Natural killer cell (primary cell): ENCODE results near the gene THOP1. TPM values are rescaled to one million over a fixed set of nuclear protein-coding genes. Genes with fewer than 3 reads are reported as not detected.

Experiments
- ATAC-seq, 3 donors: fragments of 150-1000 bp in 2 of 3; fragments of 200-7000 bp in 1 of 3; cut with Tn5 transposase; 1 replicate in 1 of 3; 2 replicates in 2 of 3; pipeline ENCODE4 v1.10.0; 2021; ENCODE audit warnings: mild to moderate bottlenecking in 2 of 3, moderate library complexity in 2 of 3
- DNase-seq, 2 donors: peaks; one replicate each; pipeline versions ENCODE4 v3.0.0 to v3.0.0-alpha.2; 2013 to 2021; ENCODE audit warnings: mixed read lengths in 1 of 2
- H3K27ac ChIP-seq: one replicate; pipeline ENCODE4 v1.5.1; 2013; ENCODE audit warnings: mild to moderate bottlenecking, low read length
- H3K27me3 ChIP-seq: one replicate; pipeline ENCODE4 v1.6.1; 2013; ENCODE audit warnings: low read length; ENCODE audit not compliant: control insufficient read depth, insufficient read depth
- H3K36me3 ChIP-seq: one replicate; pipeline ENCODE4 v1.6.1; 2013; ENCODE audit warnings: low read length; ENCODE audit not compliant: control insufficient read depth, insufficient read depth
- H3K4me1 ChIP-seq: one replicate; pipeline ENCODE4 v1.6.1; 2013; ENCODE audit warnings: low read length; ENCODE audit not compliant: control insufficient read depth, insufficient read depth
- H3K4me3 ChIP-seq: one replicate; pipeline ENCODE4 v1.5.1; 2013; ENCODE audit warnings: low read length
- H3K9me3 ChIP-seq: one replicate; pipeline ENCODE4 v1.6.1; 2013; ENCODE audit warnings: low read length; ENCODE audit not compliant: control insufficient read depth, insufficient read depth
- H3K27ac Mint-ChIP-seq, 2 donors: one replicate each; pipeline ENCODE4 v1.8.0; 2022; ENCODE audit warnings: mild to moderate bottlenecking in 2 of 2, mixed read lengths in 2 of 2, moderate library complexity in 1 of 2
- H3K27me3 Mint-ChIP-seq, 2 donors: one replicate each; pipeline ENCODE4 v1.8.0; 2022; ENCODE audit warnings: low read depth in 2 of 2, mixed read lengths in 2 of 2
- H3K36me3 Mint-ChIP-seq: one replicate; pipeline ENCODE4 v1.8.0; 2022; ENCODE audit warnings: mixed read lengths
- H3K4me1 Mint-ChIP-seq, 2 donors: one replicate each; pipeline ENCODE4 v1.8.0; 2022; ENCODE audit warnings: mixed read lengths in 2 of 2
- H3K4me3 Mint-ChIP-seq: one replicate; pipeline ENCODE4 v1.8.0; 2022; ENCODE audit warnings: mild to moderate bottlenecking, moderate library complexity, mixed read lengths
- H3K9me3 Mint-ChIP-seq, 2 donors: one replicate each; pipeline ENCODE4 v1.8.0; 2022; ENCODE audit warnings: mixed read lengths in 2 of 2
- WGBS: methylation state at CpG from one replicate; pipeline ENCODE4 v1.1.7; 2013; ENCODE audit warnings: missing lambda C conversion rate; ENCODE audit not compliant: insufficient coverage; 5-methylcytosine and 5-hydroxymethylcytosine counted together
- intact Hi-C: fragments of 100-400 bp; cut with micrococcal nuclease; formaldehyde crosslinking; loops from one replicate; pipeline ENCODE4 v1.14.2; 2022
- total RNA-seq, 4 donors: library from RNA; stranded (reverse); fragments of 120-200 nt in 1 of 4; gene quantifications; one replicate each; pipeline versions ENCODE4 v1.2.3 to v1.2.4, GENCODE V29; 2013 to 2022
- TF ChIP-seq, protein P1 (sequence below): fragments of 200-600 bp; IDR thresholded peaks from one replicate; pipeline ENCODE4 v1.8.0; 2022; ENCODE audit warnings: antibody characterized with exemption

The THOP1 gene
- total RNA-seq, 3 donors from 2014 or later (not counting 1 experiment from before 2014, with no cell fraction given) = 31.6 to 44.0 (median 33.4) TPM

DNA sequence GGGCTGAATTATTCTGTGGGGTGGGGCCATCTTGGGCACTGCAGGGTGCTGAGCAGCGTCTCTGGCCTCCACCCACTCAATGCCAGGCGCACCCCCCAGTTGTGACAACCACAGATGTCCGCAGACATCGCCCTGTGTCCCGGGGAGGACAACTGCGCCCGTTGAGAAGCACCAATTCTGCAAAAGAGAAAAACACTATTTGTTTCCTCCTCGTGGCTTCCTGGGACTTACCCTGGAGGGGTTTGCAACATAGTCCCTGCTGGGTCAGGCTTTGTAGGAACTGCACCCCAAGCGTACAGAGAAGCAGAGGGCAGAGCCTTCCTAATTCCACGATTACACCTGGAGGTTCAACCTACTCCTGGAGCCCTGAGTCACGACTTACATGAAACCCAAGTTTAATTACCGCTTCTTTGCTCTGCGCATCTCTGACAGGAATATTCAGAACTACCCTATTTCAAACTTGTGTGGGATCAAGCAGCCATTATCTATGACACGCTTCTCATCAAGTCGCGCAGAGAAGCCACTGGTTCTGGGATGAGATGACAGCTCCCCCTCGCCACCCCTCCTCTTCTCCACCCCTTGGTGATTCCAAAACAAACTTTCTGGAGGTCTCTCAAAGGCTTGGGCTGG lies 34.4 kb upstream of the THOP1 start:
- ATAC-seq = no peak

DNA sequence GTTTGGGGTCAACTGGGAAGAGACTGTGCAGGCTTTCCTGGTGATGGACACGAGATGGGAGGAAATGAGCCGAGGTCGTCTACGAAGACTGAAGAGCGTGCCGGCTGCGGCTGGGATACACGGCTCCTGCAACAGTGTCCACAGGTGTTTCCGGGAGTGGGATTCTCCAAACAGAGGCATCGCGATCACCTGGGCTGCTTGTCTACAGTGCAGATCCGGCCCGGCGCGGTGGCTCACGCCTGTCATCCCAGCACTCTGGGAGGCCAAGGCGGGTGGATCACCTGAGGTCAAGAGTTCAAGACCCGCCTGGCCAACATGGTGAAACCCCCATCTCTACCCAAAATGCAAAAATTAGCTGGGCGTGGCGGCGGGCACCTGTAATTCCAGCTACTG lies 33.9 kb upstream of the THOP1 start:
- no peaks in the 10 kb centered on the region for H3K4me1 Mint-ChIP-seq
- no peak overlapping the region for H3K27ac ChIP-seq
- H3K27me3 ChIP-seq = no peaks in the 10 kb centered on the region
- TF ChIP-seq, protein P1, sequence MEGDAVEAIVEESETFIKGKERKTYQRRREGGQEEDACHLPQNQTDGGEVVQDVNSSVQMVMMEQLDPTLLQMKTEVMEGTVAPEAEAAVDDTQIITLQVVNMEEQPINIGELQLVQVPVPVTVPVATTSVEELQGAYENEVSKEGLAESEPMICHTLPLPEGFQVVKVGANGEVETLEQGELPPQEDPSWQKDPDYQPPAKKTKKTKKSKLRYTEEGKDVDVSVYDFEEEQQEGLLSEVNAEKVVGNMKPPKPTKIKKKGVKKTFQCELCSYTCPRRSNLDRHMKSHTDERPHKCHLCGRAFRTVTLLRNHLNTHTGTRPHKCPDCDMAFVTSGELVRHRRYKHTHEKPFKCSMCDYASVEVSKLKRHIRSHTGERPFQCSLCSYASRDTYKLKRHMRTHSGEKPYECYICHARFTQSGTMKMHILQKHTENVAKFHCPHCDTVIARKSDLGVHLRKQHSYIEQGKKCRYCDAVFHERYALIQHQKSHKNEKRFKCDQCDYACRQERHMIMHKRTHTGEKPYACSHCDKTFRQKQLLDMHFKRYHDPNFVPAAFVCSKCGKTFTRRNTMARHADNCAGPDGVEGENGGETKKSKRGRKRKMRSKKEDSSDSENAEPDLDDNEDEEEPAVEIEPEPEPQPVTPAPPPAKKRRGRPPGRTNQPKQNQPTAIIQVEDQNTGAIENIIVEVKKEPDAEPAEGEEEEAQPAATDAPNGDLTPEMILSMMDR = no peak
- peaks cover 19% of the 10 kb centered on the region for H3K36me3 ChIP-seq
- peaks cover 0 to 2% of the 10 kb centered on the region in 2 donors for H3K27me3 Mint-ChIP-seq
- DNase-seq (no peak), ATAC-seq (no peak)
- H3K4me1 ChIP-seq = peaks cover 7% of the 10 kb centered on the region
- intact Hi-C loops = no loop called here
- H3K9me3 Mint-ChIP-seq = no peaks in the 10 kb centered on the region
- H3K4me3 ChIP-seq = no peak overlapping the region
- H3K27ac Mint-ChIP-seq = no peak overlapping the region
- no peaks in the 10 kb centered on the region for H3K36me3 Mint-ChIP-seq
- H3K4me3 Mint-ChIP-seq = no peak overlapping the region
- no peaks in the 10 kb centered on the region for H3K9me3 ChIP-seq
- 95% methylated on average over 21 of the region's 21 CpGs for WGBS

More for the DNA sequence above, 34.4 kb upstream of the THOP1 start:
- Histone ChIP-seq H3K4me1 (peaks cover 7% of the 10 kb centered on the region), H3K9me3 (no peaks in the 10 kb centered on the region), H3K4me3 (no peak overlapping the region), H3K27me3 (no peaks in the 10 kb centered on the region), H3K36me3 (peaks cover 18% of the 10 kb centered on the region), H3K27ac (no peak overlapping the region)
- intact Hi-C loops = no loop called here
- Mint-ChIP-seq H3K27ac (no peak overlapping the region), H3K4me3 (no peak overlapping the region), H3K27me3 (peaks cover 0 to 2% of the 10 kb centered on the region in 2 donors), H3K4me1 (no peaks in the 10 kb centered on the region), H3K36me3 (no peaks in the 10 kb centered on the region), H3K9me3 (no peaks in the 10 kb centered on the region)
- TF ChIP-seq, protein P1 = no peak
- 73% methylated on average over 16 of the region's 17 CpGs for WGBS
- DNase-seq = no peak

DNA sequence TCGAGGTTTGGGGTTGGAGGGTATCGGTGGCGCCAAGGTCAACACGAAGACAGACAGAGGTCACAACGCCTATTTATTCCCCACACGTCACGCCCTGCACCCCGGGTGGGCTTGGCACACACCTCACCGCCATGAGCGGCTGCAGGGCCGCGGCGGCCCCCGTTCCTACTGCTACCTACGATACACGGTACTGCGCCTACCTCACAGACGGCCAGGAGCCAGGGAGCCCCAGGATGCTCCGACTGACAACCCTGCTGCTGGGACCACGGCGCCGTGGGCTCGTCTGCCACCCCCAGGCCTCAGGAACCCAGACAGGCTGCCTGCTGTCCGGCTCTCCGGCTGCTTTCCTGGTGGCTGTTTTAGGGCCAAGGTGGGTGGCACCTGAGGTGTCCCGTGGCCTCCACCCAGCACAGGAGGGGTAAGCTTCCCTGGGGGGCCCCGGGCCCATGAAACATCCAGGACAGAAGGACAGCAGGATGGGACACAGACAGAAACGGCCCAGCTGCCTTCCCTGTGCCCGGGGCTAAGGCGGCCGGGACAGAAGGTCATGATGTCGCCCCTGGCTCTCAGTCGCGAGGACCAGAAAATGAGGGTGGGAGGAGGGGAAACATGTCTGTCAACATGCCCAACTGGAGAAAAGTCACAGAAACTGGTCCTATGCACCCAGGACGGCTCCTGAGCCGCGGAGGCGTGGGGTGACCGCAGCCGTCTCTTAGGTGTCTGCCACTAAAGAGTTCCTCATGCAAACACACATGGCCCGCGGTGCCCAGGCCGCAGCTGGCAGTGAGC lies 30.4 kb upstream of the THOP1 start:
- no peaks in the 10 kb centered on the region for H3K27me3 ChIP-seq
- no peak for DNase-seq
- no peaks in the 10 kb centered on the region for H3K4me1 Mint-ChIP-seq
- no peaks in the 10 kb centered on the region for H3K9me3 ChIP-seq
- no peaks in the 10 kb centered on the region for H3K9me3 Mint-ChIP-seq
- no peaks in the 10 kb centered on the region for H3K36me3 Mint-ChIP-seq
- intact Hi-C loops = no loop called here
- no peak for ATAC-seq
- H3K27ac Mint-ChIP-seq = no peak overlapping the region
- no peak overlapping the region for H3K4me3 Mint-ChIP-seq
- no peaks in the 10 kb centered on the region for H3K27me3 Mint-ChIP-seq
- WGBS = 97% methylated on average over 43 of the region's 43 CpGs
- TF ChIP-seq, protein P1 = no peak
- H3K4me3 ChIP-seq = no peak overlapping the region
- H3K4me1 ChIP-seq = no peaks in the 10 kb centered on the region
- H3K36me3 ChIP-seq = peaks cover 27% of the 10 kb centered on the region
- H3K27ac ChIP-seq = no peak overlapping the region
